Hematopoietic multipotent progenitor cell treated with erythropoietin and hydrocortisone succinate and interleukin-3 and kit ligand, for 6 days (in vitro differentiated cells): ENCODE results near the gene GIMAP8.
"Not testable (repeated sequence)": the region's sequence is repeated elsewhere in the genome, so short reads cannot be mapped to it uniquely, and the experiment has no call there.

ENCODE experiments used
- DNase-seq: peaks from one replicate; pipeline ENCODE4 v3.0.0-alpha.2; 2015

Gene GIMAP8

DNA sequence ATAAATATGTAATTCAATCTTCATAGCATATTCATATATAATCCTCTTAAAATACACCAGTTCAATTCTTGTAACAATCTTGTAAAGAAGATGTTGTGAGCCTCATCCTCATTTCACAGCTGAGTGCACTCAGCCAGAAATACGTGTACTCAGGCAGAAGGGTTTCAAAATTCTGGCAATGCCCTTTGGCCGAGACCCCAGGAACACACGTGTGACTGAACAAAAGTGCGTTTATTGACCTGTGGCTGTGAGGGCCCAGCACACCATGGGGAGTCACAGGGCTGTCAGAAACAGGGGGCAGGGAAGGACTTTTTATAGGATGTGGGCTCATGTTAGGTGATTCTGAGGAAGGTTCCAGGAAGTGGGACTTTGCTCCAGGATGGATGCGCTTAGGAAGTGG, 21.5 kb downstream of the GIMAP8 start:
- no peak for DNase-seq

DNA sequence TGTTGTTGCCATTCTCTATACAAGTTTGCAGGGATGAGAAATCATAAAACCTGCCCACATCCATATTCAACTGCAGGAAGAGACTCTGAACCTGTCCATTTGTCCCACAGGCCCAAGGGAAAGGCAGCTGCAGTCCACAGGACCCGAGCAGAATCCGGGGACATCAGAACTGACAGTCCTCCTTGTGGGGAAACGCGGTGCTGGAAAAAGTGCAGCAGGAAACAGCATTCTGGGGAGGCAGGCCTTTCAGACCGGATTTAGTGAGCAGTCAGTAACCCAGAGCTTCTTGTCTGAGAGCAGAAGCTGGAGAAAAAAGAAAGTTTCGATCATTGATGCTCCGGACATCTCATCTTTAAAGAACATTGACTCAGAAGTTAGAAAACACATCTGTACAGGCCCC, 23.5 kb downstream of the GIMAP8 start:
- no peak for DNase-seq

DNA sequence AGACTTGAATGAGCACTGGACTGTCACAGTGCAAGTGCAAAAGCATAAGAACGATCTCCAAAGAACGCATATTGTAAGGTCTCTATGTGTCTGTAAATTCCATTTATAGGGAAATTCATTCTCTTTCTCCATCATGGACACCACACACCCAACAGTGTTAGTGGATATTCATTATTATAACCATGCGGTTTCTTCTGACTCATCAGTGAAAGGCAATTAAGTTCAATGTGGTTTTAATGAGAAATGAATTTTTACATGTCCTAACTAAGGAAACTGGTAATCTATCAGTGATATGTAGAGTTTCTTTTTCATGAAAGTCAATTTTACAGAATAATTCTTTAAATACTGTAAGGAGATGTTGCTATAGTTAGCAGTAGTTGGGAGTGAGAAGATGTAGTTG, 25.9 kb downstream of the GIMAP8 start:
- DNase-seq: no peak

DNA sequence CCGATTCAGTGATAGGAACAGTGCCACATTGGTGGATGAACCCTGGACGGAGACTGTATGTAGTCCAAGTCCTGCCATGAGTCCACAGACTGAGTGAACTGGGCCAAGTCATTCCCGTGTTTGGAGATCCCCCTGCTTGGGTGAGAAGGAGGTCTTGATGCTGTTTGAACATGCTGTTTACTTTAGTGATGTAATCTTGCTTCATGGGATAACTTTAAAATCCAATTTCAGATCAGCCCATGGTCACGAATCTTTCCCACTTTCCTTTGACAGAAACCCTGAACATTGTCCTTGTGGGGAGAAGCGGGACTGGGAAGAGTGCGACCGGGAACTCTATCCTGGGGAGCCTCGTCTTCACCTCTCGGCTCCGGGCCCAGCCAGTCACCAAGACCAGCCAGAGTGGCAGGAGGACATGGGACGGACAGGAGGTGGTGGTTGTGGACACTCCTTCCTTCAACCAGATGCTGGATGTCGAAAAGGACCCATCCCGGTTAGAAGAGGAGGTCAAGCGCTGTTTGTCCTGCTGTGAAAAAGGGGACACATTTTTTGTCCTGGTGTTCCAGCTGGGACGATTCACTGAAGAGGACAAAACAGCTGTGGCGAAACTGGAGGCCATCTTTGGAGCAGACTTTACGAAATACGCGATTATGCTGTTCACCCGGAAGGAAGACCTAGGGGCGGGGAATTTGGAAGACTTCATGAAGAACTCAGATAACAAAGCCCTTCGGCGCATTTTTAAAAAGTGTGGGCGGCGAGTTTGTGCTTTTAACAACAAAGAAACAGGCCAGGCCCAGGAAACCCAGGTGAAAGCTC, 26.6 kb downstream of the GIMAP8 start:
- no peak for DNase-seq

DNA sequence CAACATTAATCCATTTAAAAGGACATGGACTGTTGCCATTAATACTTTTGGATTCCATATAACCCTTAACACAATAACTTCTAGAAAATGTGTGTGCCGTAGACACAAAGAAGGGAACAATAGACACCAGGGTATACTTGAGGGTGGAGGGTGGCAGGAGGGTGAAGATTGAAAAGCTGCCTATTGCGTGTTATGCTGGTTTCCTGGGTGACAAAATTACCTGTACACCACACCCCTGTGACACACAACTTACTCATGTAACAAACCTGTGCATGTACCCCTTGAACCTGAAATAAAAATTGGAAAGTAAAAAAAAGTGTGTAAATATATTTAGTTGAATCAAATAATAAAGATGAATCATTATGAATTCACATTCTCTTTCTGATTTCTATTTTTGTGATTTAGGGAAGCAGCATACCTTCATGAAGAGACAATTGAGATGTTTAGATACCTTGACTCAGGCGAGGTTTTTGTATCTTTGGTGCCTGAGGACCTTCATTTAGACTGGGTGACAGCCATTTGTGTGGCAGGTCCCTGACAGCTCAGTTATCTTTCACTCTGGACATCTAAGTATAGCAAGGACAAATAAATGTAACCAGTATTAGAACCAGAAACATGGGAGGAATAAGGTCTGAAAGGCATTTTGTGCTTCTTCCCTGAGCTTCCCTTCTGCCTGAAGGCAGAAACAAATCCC, 28.7 kb downstream of the GIMAP8 start:
- DNase-seq: no peak

DNA sequence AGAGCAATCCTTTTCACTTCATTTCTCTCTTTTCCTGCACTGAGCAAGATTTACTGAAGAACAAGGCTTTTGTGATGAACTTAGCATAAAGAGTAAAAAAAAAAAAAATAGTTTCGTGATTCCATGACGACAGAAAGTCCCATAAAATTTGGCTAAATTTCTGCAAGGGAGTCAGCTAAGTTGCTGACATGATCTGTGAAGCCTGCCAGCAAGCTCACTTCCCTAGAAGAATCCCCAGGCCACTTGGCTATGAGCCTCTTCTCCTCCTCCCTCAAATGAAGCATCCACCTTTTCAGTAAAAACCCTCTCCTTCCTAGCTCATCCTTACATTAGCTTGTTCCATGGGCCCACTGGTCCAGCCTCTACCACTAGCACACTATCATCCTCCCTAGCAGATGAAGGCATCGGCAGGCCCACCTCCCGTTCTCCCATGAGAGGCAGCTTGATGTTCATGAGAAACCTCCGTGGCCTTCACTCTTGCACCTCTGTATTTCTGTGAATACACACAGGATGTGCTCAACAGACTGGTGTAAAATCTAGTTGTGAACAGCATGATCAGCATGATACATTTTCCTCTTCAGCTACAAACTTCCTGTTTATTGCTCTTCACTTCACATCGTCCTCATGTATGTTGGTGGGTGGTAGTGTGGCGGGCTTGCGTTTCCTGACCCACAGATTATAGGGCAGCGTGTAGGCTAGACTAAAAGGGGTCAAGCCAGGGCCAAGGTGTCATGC, 30.9 kb downstream of the GIMAP8 start:
- no peak for DNase-seq

DNA sequence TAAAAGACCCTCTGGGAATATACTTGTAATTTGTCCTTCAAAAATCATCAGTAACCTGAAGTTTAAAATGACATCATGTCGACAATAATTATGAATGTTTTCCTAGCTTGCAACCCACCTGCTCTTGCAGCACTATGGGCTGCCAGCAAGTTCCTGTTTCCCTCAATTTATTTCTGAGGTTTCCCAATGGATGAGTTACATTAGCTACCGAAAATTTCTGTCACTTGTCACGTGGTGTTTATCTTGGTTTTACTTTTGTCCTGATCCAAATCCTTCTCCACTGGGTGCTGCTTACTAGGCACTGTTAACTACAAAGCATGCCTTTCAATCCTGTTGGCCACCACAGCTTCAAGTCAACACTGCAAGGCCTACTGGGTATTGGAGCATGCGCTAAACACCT, 31.5 kb downstream of the GIMAP8 start:
- DNase-seq: no peak

DNA sequence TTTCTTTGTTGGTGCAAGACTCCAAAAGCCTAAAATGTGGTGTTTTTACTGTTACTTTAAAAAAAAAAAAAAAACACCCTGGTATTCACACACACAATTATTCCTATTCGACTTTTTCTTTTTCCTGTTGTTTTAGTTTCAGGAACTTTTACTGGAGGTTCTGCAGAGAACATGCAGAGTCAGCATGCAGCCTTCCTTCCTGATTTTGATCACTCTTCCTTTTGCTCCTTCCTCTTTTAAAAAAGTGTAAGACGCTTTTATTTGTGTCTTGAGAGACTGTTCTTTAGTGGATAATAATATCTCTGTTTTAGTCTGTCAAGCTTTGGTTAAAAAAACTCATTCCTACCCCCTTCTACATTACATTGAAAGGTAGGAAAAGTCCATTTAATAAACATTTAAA, 33.1 kb downstream of the GIMAP8 start:
- not testable (repeated sequence) for DNase-seq

DNA sequence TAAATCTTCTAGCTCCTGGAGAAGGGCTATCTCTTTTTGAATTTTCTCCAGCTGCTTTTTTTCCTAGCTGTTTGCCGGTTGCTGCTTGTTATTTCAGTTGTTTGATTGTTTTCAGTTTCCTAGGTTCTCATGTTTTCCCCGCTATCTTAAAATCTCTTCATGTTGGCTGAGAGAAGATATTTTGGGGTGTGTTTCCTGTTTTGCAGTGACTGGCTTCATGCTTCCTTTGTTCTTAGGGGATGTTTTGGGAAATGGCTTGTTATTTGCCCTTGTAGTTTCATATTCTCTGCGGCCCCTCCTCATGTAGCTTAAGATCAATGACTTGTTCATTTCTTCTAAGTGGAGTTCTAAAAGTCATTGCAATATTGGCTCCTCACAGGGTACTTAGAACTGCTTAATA, 33.6 kb downstream of the GIMAP8 start:
- not testable (repeated sequence) for DNase-seq

DNA sequence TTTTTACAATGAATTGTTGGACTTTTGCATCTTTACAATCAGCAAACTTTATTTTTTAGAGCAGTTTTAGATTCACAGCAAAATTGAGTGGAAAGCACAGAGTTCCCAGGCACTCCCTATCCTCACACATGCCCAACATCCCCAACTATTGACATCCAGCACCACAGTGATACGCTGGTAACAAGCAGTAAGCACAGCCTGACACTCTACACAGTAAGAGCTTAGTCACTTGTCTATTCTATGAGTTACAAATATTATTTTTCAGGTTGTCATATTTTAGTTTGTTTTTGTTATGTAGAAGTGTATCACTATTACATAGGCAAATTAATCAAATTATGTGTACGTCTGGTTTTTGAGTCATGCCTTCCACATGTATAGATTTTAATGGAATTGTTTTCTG, 37.2 kb downstream of the GIMAP8 start:
- no peak for DNase-seq

DNA sequence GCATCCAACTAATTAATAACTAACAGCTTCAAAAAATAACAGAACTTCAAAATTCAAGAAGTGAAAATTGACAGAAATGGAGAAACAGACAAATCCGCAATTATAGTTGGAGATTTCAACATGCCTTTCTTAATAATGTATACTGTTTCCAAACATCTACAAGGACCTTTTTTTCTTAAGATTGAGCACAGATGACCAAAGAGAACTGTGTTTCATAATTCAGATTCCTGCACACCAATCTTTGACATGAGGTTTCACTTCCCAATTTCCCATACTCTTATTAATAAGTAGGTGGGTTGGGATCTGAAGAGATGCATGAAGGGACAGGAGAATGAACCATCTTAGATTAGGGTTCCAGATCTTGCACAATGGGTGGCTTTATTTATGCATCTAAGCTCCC, 39.4 kb downstream of the GIMAP8 start:
- no peak for DNase-seq

DNA sequence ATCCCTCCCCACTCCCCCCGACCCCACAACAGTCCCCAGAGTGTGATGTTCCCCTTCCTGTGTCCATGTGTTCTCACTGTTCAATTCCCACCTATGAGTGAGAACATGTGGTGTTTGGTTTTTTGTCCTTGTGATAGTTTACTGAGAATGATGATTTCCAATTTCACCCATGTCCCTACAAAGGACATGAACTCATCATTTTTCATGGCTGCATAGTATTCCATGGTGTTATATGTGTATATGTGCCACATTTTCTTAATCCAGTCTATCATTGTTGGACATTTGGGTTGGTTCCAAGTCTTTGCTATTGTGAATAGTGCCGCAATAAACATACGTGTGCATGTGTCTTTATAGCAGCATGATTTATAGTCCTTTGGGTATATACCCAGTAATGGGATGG, 43.0 kb downstream of the GIMAP8 start:
- DNase-seq: not testable (repeated sequence)

DNA sequence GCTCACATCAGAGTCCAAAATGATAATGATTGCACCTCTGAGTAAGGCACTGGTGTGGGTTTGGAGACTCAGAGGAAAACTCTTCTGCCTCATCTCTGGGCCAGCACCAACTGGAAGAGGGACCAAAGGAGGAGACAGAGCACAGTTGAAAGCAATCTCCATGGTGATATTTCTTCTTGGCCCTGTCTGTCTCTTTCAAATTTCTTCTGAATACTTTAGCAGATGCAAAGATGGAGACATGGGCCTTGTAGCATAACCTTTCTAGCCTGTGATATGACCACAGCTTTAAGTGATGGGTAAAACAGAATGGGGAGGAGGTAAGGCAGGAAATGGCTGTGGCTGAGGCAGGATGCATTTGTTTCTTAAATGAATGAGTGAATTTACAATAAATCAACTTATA, 52.1 kb downstream of the GIMAP8 start:
- no peak for DNase-seq

DNA sequence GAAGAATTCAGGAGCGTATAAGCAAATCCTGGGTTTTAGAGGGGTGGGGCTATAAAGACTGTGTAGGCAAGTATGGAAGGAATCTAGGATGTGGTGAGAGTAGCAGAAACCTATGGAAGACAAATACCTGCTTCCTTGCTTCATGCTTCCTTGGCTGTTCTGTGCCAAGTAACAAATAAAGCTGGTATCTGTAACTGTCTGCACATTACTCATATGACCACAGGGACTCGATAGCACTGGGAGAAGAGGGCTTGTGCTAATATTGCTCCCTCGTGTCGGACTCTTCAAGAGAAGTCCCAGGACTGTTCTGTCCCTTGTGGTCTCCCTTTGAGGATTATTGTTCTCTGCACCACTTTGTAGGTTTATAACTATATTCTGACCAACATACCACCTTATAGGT, 52.7 kb downstream of the GIMAP8 start:
- no peak for DNase-seq

DNA sequence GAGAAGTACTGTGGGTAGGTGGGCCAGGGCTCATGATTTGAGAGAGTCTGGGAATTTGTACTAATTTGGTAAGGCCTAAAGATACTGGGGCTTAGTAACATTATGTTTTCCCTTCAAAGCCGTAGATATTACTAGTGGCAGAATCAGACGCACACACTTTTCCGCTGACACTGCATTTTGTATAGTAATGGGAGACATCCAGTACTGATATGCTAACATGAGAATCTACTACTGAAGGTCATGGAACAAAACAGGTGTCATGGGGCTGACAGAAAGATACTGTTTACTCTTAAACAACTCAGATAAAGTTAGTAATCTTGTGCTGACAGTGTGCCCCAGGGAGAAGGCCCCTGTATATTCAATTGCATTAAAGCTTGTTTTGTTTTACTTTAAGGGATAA, 53.2 kb downstream of the GIMAP8 start:
- DNase-seq: no peak

DNA sequence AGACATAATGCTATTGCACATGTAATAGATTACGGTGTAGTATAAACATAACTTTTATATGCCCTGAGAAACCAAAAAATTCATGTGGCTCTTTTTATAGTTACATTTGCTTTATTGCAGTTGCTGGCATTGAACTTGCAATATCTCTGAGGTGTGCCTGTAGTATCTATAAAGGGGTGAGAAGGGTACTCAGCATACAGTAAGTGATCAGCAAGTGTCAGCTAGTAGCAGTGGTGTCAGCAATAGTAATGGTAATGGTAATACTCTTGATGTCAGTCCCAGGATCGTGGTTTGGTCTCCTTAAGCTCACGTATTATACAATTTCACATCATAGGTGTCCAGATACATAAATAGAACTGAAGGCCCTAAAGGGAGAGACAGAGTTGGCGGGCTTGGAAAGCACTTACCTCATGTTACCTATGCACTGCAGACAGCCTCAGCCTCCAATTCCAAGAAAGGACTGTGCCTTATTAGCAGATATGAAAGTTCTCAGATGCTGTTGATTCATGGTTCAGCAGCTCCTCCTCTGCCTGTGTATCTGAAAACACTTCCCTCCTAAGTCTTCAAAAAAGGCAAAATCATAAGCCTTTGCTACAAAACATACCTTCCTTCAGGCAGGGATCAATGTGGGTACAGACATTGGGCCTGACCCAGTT, 57.6 kb downstream of the GIMAP8 start:
- no peak for DNase-seq

DNA sequence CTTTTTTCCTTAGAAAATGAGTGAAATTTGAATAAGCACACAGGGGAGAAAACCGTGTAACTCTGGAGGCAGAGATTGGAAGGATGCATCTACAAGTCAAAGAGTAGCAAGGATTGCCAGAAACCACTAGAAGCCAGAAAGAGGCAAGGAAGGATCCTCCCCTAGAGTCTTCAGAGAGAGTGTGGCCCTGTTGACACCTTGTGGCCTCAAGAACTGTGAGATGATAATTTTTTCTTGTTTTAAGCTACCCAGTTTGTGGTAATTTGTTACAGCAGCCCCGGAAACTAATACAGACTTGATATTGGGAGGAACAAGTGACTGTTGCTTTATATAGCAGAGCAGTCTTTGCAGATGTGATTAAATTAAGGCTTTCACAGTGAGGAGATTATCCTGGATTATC, 60.6 kb downstream of the GIMAP8 start:
- no peak for DNase-seq

DNA sequence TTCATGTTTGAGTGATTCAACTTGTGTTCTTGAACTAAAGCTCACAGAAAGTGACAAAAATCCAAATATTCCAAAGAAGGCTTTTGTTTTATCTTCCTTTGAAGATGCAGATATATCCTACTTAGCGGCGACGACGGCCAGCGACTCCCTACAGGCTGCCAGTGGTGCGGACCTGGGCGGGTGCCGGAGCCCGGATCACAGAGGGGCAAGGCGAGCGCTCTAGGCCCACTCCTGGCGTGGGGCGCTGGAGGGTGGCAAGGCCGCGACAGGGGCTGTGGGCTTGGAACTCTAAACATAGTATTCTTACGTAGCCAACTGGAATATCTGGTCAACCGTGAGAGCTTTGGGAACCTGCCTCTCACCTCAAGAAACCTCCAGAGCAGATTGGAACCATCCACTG, 63.3 kb downstream of the GIMAP8 start:
- no peak for DNase-seq

DNA sequence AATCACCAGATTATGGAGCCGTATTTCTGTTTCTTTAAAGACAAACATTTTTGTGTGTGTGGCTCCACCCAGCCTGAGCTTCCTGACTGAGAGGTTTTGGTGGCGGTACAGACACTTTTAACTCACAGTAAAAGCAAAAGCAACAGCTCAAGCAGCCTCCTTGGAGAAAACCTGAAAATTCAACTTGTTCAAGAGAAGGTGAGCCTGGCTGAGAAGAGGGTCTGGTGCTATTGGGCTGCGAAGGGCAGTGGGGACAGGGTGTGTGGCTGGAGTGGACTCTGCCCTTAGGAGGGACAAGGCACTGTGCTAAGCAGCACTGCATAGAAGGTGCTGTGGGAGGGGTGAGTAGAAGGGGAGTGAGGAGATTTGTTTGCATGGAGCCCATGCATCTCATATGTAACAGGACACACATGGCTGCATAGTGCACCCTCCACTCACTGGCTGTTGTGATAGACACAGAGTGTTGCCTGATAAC, 64.4 kb downstream of the GIMAP8 start, which contains the start of gene GIMAP7:
TSS of gene GIMAP7 (plus strand) at position 125 of the 475 bp plus-strand sequence. CDS start 5,103 bp downstream, outside the sequence.
- peak; percentile 31 for DNase-seq

DNA sequence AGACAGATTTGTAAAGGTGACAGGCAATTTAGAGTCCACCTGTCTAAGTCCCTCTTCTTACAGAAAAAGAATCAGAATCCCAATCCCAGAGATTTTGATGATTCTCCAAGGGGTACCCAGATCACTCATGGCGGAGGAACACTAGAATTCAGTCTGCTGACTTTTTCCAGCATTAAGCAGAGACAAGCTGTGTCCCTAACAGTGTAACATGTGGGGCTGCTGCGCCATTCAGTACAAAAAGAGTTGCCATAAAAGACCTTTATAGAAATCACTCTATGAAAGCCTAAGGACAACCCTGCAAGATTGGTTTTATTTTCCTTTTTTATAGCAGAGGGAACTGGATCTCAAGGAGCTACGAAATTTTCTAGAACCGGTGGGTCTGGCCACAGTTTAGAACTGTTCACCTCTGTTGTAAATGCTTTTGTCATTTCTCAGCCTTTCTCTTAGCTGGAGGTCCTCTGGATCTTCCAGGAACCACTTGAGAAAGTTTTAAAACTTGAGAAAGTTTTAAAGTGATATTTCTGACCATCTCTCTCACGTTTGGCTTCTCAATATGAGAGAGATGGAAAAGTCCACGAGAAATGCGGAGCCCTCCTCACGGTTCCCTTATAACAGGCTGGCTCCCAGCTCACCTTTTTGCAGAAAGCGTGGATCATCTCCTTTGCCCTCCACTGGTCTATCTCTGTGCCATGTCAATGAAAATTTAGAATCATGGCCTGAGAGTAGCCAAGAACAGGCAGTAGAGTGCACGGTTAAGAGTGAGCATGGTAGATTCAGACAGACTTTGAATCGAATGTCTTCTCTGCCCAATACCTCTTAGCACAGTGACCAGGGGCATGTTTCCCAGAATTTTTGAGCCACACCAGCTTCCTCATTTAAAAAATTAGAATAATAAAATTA, 65.1 kb downstream of the GIMAP8 start:
- peak; percentile 18 for DNase-seq

DNA sequence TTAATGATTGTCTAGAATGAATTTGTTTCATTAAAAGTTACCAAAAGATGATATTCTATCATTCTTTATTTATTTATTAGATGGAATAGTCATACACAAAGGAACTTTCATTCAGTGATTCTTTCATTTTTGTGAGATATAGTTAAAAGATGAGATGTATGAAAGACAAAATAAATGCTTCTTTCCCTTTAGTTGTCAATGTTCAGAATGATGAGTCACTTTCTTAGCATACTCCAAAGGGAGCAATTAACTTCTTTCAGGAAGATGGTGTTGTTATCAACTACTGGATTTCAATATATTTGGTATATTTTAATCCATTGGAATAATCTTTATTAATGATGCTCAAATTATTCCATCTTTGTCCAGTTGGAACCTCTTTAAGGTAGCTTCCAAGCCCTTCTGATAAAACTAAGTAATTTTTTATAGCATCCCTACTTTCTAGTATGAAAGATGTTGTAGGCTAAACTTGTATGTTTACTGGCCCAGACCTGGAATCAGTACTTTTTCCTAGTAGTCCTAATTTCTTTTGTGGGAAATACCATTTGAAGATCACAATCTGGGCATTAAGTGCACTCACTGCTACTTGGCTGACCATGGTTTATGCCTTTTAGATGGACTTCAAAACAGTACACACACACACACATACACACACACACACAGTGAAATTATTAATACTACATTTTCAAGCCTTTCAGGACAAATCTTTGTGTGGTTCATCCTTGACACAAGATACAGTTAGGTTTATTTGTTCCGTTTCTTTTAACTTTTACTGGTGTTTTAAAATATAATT, 66.7 kb downstream of the GIMAP8 start:
- DNase-seq: no peak
